Gastrocnemius medialis (tissue), 4 donors: ENCODE results near the gene MUL1.

Source experiments
- POLR2A ChIP-seq, 2 donors: fragments of 450-650 bp; IDR thresholded peaks; one replicate each; pipeline ENCODE4 v1.6.1; 2017; ENCODE audit warnings: antibody characterized with exemption in 2 of 2, mild to moderate bottlenecking in 2 of 2, moderate library complexity in 2 of 2
- TF ChIP-seq, protein P1 (sequence below), 5 experiments: fragments of 450-650 bp in 3 of 5; fragments of 200-600 bp in 2 of 5; sonication (generic) in 2 of 5; IDR thresholded peaks in 4 of 5; conservative IDR thresholded peaks in 1 of 5; 1 replicate in 4 of 5; 2 replicates in 1 of 5; pipeline ENCODE4 v1.5.1; 2016 to 2019; ENCODE audit warnings: antibody characterized with exemption in 5 of 5, mild to moderate bottlenecking in 3 of 5, moderate library complexity in 3 of 5

GRCh38 chr1:20534659-20535417 lies 26.9 kb upstream of the MUL1 start:
- TF ChIP-seq, protein P1, sequence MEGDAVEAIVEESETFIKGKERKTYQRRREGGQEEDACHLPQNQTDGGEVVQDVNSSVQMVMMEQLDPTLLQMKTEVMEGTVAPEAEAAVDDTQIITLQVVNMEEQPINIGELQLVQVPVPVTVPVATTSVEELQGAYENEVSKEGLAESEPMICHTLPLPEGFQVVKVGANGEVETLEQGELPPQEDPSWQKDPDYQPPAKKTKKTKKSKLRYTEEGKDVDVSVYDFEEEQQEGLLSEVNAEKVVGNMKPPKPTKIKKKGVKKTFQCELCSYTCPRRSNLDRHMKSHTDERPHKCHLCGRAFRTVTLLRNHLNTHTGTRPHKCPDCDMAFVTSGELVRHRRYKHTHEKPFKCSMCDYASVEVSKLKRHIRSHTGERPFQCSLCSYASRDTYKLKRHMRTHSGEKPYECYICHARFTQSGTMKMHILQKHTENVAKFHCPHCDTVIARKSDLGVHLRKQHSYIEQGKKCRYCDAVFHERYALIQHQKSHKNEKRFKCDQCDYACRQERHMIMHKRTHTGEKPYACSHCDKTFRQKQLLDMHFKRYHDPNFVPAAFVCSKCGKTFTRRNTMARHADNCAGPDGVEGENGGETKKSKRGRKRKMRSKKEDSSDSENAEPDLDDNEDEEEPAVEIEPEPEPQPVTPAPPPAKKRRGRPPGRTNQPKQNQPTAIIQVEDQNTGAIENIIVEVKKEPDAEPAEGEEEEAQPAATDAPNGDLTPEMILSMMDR (IDR thresholded peaks at IDR 0.05 in 4 of 5, conservative IDR thresholded peaks at IDR 0.05 in 1 of 5) = no peak
- TF ChIP-seq POLR2A (IDR thresholded peaks at IDR 0.05) = no peak
